K562 (cell line): ENCODE data around the gene POU2AF3. TPM values are rescaled to one million over a fixed set of nuclear protein-coding genes. Genes with fewer than 3 reads are reported as not detected.

Experiments
- ATAC-seq: fragments of 200-7000 bp; cut with Tn5 transposase; 3 replicates; pipeline ENCODE4 v1.9.1; 2020; ENCODE audit warnings: moderate library complexity
- BruUV-seq: library from RNA; stranded (reverse); fragments of 400-500 nt; replicated peaks from 2 replicates; lab custom pipeline; 2021; lab: Mats Ljungman, UMichigan
- CTCF ChIA-PET: fragments of 300-600 bp; formaldehyde crosslinking; extraction: SDS; loops from one replicate; lab custom pipeline; 2021; ENCODE audit warnings: low intra/inter-chr PET ratio; lab: Yijun Ruan, JAX
- POLR2A ChIA-PET: fragments of 300-600, 350-650 bp; sonication (Branson Sonifier 250); formaldehyde crosslinking; extraction: SDS; loops from one replicate; lab custom pipeline; 2021; ENCODE audit warnings: antibody characterized with exemption, inconsistent platforms; lab: Yijun Ruan, JAX
- DNase-seq, 4 experiments: peaks; one replicate each; pipeline versions ENCODE4 v3.0.0 to v3.0.0-alpha.2; 2011 to 2018; ENCODE audit warnings: low spot score in 3 of 4, mixed read lengths in 3 of 4; ENCODE audit errors: extremely low read depth in 1 of 4
- FAIRE-seq: peaks from 2 replicates; lab custom pipeline; 2011; peaks lifted over from hg19 to GRCh38; lab: Jason Lieb, UNC
- H2AFZ ChIP-seq: 2 replicates; pipeline ENCODE4 v1.6.0; 2011; ENCODE audit warnings: low read depth, low read length, control low read depth, inconsistent platforms
- H3K27ac ChIP-seq: fragments of 200-600 bp; 3 replicates; pipeline ENCODE4 v1.8.0; 2011; ENCODE audit warnings: low read depth, mild to moderate bottlenecking, control low read depth, inconsistent platforms, low read length, moderate library complexity, mixed read lengths; ENCODE audit errors: extremely low read depth
- H3K27me3 ChIP-seq, 2 experiments: fragments of 300-600 bp in 1 of 2; 2 replicates in 1 of 2; 3 replicates in 1 of 2; pipeline versions ENCODE4 v1.6.0 to v1.8.0; 2011; ENCODE audit warnings: inconsistent platforms in 2 of 2, low read length in 2 of 2, mild to moderate bottlenecking in 1 of 2, mixed read lengths in 1 of 2, moderate library complexity in 1 of 2; ENCODE audit not compliant: control insufficient read depth in 2 of 2, insufficient read depth in 2 of 2
- H3K36me3 ChIP-seq: fragments of 300-600 bp; 3 replicates; pipeline ENCODE4 v1.8.0; 2011; ENCODE audit warnings: mild to moderate bottlenecking, low read length, inconsistent platforms; ENCODE audit not compliant: control insufficient read depth, insufficient read depth
- H3K4me1 ChIP-seq, 2 experiments: fragments of 200-600 bp in 1 of 2; replicated peaks in 1 of 2; 2 replicates in 1 of 2; 3 replicates in 1 of 2; pipeline versions ENCODE4 v1.5.1 to v1.8.0; 2011; ENCODE audit warnings: inconsistent platforms in 2 of 2, low read length in 2 of 2, mild to moderate bottlenecking in 1 of 2, mixed read lengths in 1 of 2, moderate library complexity in 1 of 2; ENCODE audit not compliant: control insufficient read depth in 2 of 2, insufficient read depth in 2 of 2
- H3K4me2 ChIP-seq: 2 replicates; pipeline ENCODE4 v1.6.1; 2011; ENCODE audit warnings: low read length, control low read depth, inconsistent platforms, mixed read lengths; ENCODE audit not compliant: insufficient read depth
- H3K4me3 ChIP-seq: fragments of 200-600 bp; sonication (generic), shearing (Covaris generic); 2 replicates; pipeline ENCODE4 v1.5.1; 2016; ENCODE audit warnings: control low read depth, inconsistent platforms
- H3K79me2 ChIP-seq: fragments of 200-600 bp; 3 replicates; pipeline ENCODE4 v1.8.0; 2011; ENCODE audit warnings: low read length, inconsistent platforms; ENCODE audit not compliant: control insufficient read depth, insufficient read depth
- H3K9ac ChIP-seq, 2 experiments: 2 replicates each; pipeline versions ENCODE4 v1.6.0 to v1.6.1; 2011; ENCODE audit warnings: low read depth in 2 of 2, low read length in 2 of 2, control low read depth in 1 of 2, inconsistent platforms in 1 of 2, mild to moderate bottlenecking in 1 of 2, mixed read lengths in 1 of 2; ENCODE audit not compliant: insufficient read depth in 1 of 2
- H3K9me1 ChIP-seq: one replicate; pipeline ENCODE4 v1.6.0; 2011; ENCODE audit warnings: inconsistent platforms, mild to moderate bottlenecking, low read length, moderate library complexity; ENCODE audit not compliant: control insufficient read depth, insufficient read depth
- H3K9me3 ChIP-seq: replicated peaks from 2 replicates; pipeline ENCODE4 v1.5.1; 2011; ENCODE audit warnings: low read depth, low read length, inconsistent platforms; ENCODE audit not compliant: control insufficient read depth, insufficient read depth
- H4K20me1 ChIP-seq: replicated peaks from 2 replicates; pipeline ENCODE4 v1.6.1; 2011; ENCODE audit warnings: low read length, inconsistent platforms, mixed read lengths; ENCODE audit not compliant: control insufficient read depth, insufficient read depth
- CC2D1A ChIP-seq: fragments of 450-650 bp; IDR thresholded peaks from 2 replicates; pipeline ENCODE4 v1.6.1; 2017; ENCODE audit warnings: mild to moderate bottlenecking
- CREB1 ChIP-seq, 2 experiments: sonication (generic) in 1 of 2; formaldehyde crosslinking in 1 of 2; IDR thresholded peaks; 2 replicates each; pipeline versions ENCODE4 v1.6.1 to v1.8.0; 2012 to 2022; ENCODE audit warnings: inconsistent platforms in 1 of 2, mild to moderate bottlenecking in 1 of 2, missing genetic modification reagents in 1 of 2, moderate library complexity in 1 of 2
- E2F8 ChIP-seq: fragments of 450-650 bp; IDR thresholded peaks from 2 replicates; pipeline ENCODE4 v1.7.1; 2018; ENCODE audit warnings: mild to moderate bottlenecking, low read depth; ENCODE audit not compliant: partially characterized antibody
- GTF3C2 ChIP-seq: IDR thresholded peaks from 3 replicates; pipeline ENCODE4 v1.6.1; 2011; ENCODE audit warnings: borderline replicate concordance, mild to moderate bottlenecking, moderate library complexity; ENCODE audit not compliant: insufficient read length; ENCODE audit errors: extremely low read depth
- HDAC8 ChIP-seq: fragments of 450-650 bp; IDR thresholded peaks from 2 replicates; pipeline ENCODE4 v1.6.1; 2016; ENCODE audit warnings: mild to moderate bottlenecking, missing genetic modification characterization, moderate library complexity, missing compliant biosample characterization
- MBD2 ChIP-seq: sonication (generic); IDR thresholded peaks from 2 replicates; pipeline ENCODE4 v1.6.1; 2016; ENCODE audit warnings: low read depth, borderline replicate concordance
- MTA2 ChIP-seq: fragments of 450-650 bp; IDR thresholded peaks from 2 replicates; pipeline ENCODE4 v1.6.1; 2016; ENCODE audit warnings: low read depth
- TAF15 ChIP-seq: fragments of 200-400 bp; formaldehyde crosslinking; IDR thresholded peaks from 2 replicates; pipeline ENCODE4 v1.6.1; 2017; ENCODE audit warnings: mild to moderate bottlenecking, low read depth, low read length, moderate library complexity
- ZC3H11A ChIP-seq: IDR thresholded peaks from 2 replicates; pipeline ENCODE4 v1.6.1; 2012; ENCODE audit warnings: low read depth, low read length, improper control_type of control experiment
- ZNF124 ChIP-seq: sonication (generic); formaldehyde crosslinking; IDR thresholded peaks from 2 replicates; pipeline ENCODE4 v1.8.1; 2022; ENCODE audit warnings: missing genetic modification reagents
- ZNF518B ChIP-seq: fragments of 250-450 bp; sonication (Bioruptor Pico); IDR thresholded peaks from 2 replicates; pipeline ENCODE4 v1.5.0; 2021; ENCODE audit warnings: mild to moderate bottlenecking, moderate library complexity
- WGBS: fragments of 100-300 bp; shearing (Covaris generic); methylation state at CpG from one replicate; pipeline ENCODE4 v1.1.6; 2016; ENCODE audit warnings: low coverage, mixed read lengths; ENCODE audit not compliant: insufficient coverage; ENCODE audit errors: missing lambda C conversion rate; 5-methylcytosine and 5-hydroxymethylcytosine counted together
- in situ Hi-C: fragments of 300-500 bp; cut with MboI; formaldehyde crosslinking; loops from 4 replicates; pipeline ENCODE4 v1.15.0; 2018; ENCODE audit warnings: inconsistent platforms, mixed read lengths
- intact Hi-C: fragments of 100-400 bp; cut with micrococcal nuclease; formaldehyde crosslinking; loops from 2 replicates; pipeline ENCODE4 v1.14.2; 2022
- polyA plus RNA-seq, 8 experiments: library from polyadenylated mRNA; depleted of rRNA in 4 of 8; stranded (reverse) in 5 of 8; unstranded in 3 of 8; fragments of >200 nt; fragmentation: Nextera tagmentation in 2 of 8; fragmentation: Illumina TruSeq in 1 of 8; extraction: Ambion mirVana in 2 of 8; extraction: Trizol in 1 of 8; gene quantifications; 2 replicates each; pipeline versions ENCODE4 v1.2.1 to v1.2.3, GENCODE V29; 2011 to 2014; ENCODE audit warnings: inconsistent platforms in 1 of 8, missing spikeins in 1 of 8
- total RNA-seq, 7 experiments: library from RNA; depleted of rRNA in 6 of 7; stranded (reverse); fragments of >200 nt in 6 of 7; fragmentation: Illumina TruSeq in 2 of 7; extraction: Trizol in 2 of 7; gene quantifications; 2 replicates each; pipeline versions ENCODE4 v1.2.1 to v1.2.3, GENCODE V29; 2011 to 2021; ENCODE audit warnings: low replicate concordance in 1 of 7

The POU2AF3 gene
- total and polyA plus RNA-seq, 9 of the 15 experiments (the other 6 are each of a cell fraction or from before 2014, with no cell fraction given): not detected

- H4K20me1 ChIP-seq: no peaks in the 10 kb centered on the region
- no peaks in the 10 kb centered on the region for H3K79me2 ChIP-seq
- ATAC-seq (no peak), DNase-seq (no peak), FAIRE-seq (no peak)
- 0% methylated on average over 4 of the region's 4 CpGs for WGBS
- intact Hi-C loops: no loop called here
- no peaks in the 10 kb centered on the region for H3K36me3 ChIP-seq
- no peaks in the 10 kb centered on the region for H3K9me1 ChIP-seq
- no peak overlapping the region for H2AFZ ChIP-seq
- no peak overlapping the region for H3K9ac ChIP-seq
- in situ Hi-C loops: no loop called here
- ChIA-PET POLR2A (interaction anchor here (2.4 kb wide), 1 partner anchor 8 kb away, joined by 9 read pairs; no protein-coding TSS in a partner anchor), CTCF (no interaction called here)
- no peaks in the 10 kb centered on the region for H3K9me3 ChIP-seq
- H3K4me3 ChIP-seq: no peak overlapping the region
- no peak overlapping the region for H3K27ac ChIP-seq
- no peaks in the 10 kb centered on the region for H3K4me1 ChIP-seq
- H3K4me2 ChIP-seq: no peak overlapping the region
- H3K27me3 ChIP-seq: no peaks in the 10 kb centered on the region
- BruUV-seq: no TSS peak
- TF ChIP-seq MTA2 (no peak), MBD2 (no peak), ZNF518B (no peak), ZNF124 (CRISPR knock-in tag) (no peak), HDAC8 (no peak), CC2D1A (no peak), ZC3H11A (no peak), TAF15 (no peak), E2F8 (no peak), CREB1 (IDR thresholded peaks at IDR 0.05) (no peak), CREB1 (CRISPR knock-in tag; IDR thresholded peaks at IDR 0.05) (no peak), GTF3C2 (no peak)
Observed at GRCh38 chr11:111331711-111332479, 33.5 kb downstream of the POU2AF3 start.
